DOHH2 (cell line): ENCODE data around the gene OPN5.

Experiments used
- CTCF ChIP-seq: fragments of 200-600 bp; sonication (generic); IDR thresholded peaks from one replicate; pipeline ENCODE4 v1.5.1; 2014; ENCODE audit warnings: antibody characterized with exemption, mild to moderate bottlenecking, low read depth, low read length; ENCODE audit not compliant: poor library complexity, severe bottlenecking
- EZH2phosphoT487 ChIP-seq: fragments of 200-600 bp; sonication (generic); IDR thresholded peaks from 2 replicates; pipeline ENCODE4 v1.6.1; 2017; ENCODE audit warnings: borderline replicate concordance, mild to moderate bottlenecking, antibody characterized with exemption, low read length, moderate library complexity, mixed read lengths

GRCh38 chr6:47809873-47810272 lies 28.0 kb downstream of the OPN5 start:
- no peak for TF ChIP-seq CTCF
- TF ChIP-seq EZH2phosphoT487, result no peak
